IPS DF 4.7 (cell line): ENCODE measurements around the gene GANAB.
"Not testable (repeated sequence)": the region's sequence is repeated elsewhere in the genome, so short reads cannot be mapped to it uniquely, and the experiment has no call there.

Experiments
- DNase-seq: peaks from one replicate; pipeline ENCODE4 v3.0.0-alpha.2; 2013; ENCODE audit warnings: low spot score; ENCODE audit errors: extremely low read depth

Gene GANAB

DNA sequence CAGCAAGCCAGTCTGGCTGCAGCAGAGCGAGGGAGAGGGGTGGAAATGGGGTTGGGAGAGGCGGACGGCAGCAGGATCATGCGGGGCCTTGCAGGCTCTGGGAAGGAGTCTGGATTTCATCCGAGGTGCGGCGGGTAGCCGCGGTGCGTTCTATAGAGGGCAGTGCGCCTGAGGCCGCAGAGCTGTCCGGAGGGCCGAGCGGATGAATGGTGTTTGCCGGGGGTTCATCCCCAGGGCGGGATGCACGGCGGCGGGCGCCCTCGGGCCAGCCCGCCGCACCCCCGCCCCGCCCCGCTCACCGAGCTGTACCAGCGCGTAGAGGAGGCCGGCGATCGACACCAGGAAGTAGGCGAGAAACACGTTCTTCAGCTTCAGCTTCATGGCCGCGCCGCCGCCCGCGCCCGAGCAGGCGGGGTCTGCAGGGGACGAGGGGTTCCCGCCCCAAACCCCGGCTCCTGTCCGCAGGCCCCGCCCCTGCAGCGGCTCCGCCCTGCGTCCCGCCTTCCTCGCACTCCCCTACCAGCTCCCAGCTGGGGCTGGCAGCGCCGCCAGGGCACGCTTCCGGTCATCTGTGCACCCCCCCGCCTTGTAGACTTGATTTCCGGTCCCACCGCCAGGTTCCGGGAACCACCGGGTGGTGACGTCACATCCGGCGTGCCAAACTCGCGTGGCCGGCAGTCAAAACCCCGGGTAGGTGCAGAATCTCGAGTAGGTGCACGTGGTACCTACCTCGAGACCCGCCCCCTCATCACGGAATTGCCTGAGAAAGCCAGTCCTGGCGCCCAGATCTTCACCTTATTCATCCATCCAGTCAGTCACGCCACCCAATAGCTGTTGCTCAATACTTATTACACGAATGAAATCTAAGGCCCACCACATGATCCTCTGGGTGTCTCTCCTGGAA lies 24.6 kb downstream of the GANAB start, which contains the start of gene B3GAT3:
B3GAT3 (minus strand) TSS at position 420 of the 904 bp plus-strand sequence; CDS start at position 381, 39 bp downstream.
- DNase-seq, result peak; percentile 94

DNA sequence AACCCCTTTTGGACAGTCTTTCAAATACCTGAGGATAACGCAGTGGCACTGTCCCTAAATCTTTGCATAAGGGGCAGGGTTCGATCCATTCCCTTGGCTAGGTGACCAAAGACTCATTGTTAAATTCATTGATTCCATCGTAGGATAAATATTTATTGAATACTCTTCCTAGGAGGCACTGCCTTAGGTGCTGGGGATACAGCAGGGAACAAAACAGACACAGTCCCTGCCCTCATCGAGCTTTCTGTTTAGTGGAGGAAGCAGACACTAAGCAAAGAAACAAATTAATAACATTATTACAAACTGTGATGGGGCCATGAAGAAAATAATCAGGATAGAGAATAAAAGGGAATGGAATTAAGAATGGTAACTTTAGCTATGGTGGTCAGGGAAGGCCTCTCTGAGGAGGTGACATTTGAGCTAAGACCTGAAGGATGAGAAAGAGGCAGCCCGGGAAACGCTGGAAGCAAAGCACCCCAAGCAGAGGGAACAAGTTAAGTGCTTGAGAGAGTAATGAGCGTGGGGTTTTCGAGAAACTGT lies 25.3 kb downstream of the GANAB start:
- no peak for DNase-seq

DNA sequence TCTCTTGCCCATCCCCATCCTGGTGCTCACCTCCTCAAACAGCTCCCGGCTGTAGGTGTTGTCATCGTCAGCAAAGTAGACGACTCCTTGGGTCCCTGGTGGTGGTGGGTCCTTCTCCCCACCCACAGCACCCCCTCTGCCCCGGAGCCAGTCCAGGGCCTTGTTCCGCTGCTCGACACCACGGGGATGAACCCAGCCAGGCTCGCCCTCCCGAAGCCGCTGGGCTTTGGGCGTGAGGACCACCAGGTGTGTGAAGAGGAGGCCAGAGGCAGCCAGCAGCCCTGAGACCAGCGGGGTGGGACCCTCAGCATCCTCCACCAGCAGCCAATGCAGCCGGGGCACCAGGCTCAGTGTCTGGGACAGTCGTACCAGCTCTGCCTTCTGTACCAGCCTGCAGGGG lies 29.5 kb downstream of the GANAB start:
- DNase-seq, result not testable (repeated sequence)

DNA sequence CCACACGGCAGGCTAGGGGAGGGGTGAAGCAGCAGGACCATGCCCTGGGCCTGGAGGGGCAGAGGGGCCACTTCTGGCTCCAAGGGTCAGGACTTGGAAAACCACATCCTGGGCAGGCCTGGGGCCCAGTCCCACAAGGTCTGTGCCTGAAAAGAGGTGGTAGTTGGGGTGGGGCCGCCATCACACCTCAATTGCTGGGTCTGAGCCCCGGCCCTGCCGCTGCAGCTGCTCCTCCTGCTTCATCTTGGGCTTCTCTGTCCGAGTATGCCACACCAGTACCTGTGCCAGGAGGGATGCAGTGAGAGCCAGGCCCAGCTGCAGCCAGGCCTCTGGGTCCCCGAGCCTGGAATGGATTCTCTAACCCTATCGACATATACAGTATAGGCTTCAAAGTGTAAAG lies 30.9 kb downstream of the GANAB start:
- DNase-seq, result no peak

GRCh38 chr11:62614275-62614674 lies 32.1 kb downstream of the GANAB start:
- DNase-seq, result no peak

DNA sequence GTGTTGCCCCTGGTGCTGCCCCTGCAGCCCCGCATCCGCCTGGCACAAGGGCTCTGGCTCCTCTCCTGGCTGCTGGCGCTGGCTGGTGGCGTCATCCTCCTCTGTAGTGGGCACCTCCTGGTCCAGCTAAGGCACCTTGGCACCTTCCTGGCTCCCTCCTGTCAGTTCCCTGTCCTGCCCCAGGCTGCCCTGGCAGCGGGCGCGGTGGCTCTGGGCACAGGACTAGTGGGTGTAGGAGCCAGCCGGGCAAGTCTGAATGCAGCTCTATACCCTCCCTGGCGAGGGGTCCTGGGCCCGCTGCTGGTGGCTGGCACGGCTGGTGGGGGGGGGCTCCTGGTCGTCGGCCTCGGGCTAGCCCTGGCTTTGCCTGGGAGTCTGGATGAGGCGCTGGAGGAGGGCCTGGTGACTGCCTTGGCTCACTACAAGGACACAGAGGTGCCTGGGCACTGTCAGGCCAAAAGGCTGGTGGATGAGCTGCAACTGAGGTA lies 33.1 kb downstream of the GANAB start:
- no peak for DNase-seq

GRCh38 chr11:62612366-62613290 lies 33.8 kb downstream of the GANAB start, which contains the start of the genes EML3 and ROM1:
TSS of gene EML3 (minus strand) at chr11:62612775. CDS start at chr11:62612457, 318 bp downstream.
TSS of gene ROM1 (plus strand) at chr11:62613257. CDS start at chr11:62613282, 25 bp downstream.
- DNase-seq, result no peak

DNA sequence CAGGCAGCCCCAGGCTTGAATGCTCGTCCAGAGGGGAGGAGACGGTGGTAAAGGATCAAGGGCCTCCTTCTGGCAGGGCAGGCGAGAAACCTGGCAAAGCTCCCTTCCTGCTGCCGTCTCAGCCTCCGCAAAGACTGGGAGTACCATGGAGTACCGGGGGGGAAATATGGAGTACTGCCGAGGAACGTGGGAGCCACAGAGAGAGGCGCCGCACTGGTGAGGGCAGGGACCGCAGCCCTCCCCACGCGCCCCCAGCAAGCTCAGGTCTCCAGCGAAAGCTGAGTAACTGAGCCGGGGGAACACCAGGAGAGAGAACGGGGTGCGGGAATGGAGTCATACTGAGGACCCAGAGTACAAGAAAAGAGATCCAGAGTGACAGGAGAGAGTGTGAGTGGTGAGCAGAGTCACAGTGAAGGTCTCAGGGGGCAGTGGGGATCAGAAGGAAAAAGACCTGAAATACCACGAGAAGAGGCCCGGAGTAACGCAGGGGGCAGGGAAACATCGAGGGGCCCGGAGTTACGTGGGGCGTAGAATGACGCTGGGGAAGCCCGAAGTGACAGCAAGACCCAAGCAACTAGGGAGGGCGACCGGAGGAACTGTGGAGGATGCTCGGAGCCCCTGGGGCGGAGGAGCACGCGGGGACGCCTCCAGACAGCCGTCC lies 34.6 kb downstream of the GANAB start:
- DNase-seq, result no peak

DNA sequence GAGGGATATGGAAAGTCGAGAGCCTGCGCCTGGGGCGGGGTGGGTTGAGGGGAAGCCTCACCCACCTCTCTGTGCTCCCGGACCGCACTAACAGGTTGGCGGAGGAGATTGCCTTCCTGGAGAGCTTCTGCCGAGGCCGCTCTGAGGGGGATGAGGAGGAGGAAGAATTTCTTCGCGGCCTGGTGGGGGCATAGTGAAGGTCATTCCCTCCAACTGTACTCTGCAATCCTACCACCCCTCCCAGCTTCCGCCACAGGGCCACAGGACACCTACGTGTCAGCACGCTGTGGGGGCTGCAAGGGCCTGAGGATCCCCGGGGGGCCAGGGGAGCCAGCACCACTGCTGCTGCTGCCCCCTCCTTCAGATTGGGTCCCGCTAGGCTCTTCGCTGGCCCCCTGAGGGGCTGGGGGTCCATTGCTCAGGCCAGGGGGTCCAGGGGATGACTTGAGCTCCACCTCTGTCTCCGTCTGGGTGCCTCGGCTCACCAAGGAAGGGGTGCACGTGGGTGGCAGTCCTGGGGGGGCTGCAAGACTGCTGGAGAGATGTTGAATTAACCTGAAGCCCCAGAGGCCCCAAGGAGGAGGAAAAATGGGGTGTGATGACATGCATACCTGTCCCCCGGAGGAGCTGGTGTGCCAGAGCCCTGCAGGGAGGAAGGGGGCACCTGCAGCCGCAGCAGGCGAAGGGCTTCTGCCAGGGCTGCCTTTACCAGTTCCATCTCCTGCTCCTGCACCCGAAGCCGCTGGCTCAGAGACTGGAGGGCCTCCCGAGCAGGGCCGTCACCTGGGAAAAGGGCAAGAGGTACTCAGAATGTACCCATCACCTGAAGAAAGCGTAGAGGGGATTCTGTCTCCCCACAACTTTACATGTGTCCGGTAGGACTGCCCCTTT lies 35.4 kb downstream of the GANAB start:
- DNase-seq, result no peak

- DNase-seq, result no peak
Observed at GRCh38 chr11:62610403-62610802, 36.0 kb downstream of the GANAB start.

DNA sequence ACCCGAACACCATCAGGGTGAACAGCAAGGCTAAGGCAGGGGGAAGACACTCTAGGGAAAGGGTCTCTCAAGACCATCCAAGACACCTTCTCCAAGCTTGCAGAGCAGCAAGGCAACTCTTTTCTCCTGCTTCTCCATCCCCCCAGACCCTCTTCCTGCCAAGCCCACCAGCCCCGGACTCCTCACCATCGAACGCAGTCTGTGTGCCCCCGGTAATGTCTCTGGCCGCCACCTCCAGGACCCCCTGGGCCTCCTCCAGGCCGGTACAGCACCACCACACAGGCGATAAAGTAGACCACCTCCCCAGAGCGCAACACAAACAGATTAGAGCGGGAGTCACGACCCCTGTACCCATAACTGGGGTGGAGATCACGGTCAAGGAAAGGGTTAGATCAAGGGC lies 37.6 kb downstream of the GANAB start:
- DNase-seq, result no peak

DNA sequence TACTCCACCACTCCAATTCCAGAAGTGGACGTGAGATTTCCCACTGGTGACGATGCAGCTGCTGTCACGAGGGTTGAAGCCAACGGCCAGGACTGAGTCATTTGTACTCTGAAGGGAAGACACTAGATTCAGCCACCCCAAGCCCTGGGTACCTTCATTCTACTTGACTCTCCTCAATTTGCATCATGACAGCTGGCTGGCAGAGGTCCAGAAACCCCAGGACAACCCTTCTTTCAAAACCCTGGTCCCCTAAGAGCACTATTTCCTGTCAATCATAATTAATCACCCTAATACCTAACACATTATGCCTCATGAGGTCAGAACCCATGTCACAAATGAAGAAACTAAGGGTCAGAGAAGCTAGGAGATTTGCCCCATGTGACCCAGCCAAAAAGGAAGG lies 38.7 kb downstream of the GANAB start:
- no peak for DNase-seq

DNA sequence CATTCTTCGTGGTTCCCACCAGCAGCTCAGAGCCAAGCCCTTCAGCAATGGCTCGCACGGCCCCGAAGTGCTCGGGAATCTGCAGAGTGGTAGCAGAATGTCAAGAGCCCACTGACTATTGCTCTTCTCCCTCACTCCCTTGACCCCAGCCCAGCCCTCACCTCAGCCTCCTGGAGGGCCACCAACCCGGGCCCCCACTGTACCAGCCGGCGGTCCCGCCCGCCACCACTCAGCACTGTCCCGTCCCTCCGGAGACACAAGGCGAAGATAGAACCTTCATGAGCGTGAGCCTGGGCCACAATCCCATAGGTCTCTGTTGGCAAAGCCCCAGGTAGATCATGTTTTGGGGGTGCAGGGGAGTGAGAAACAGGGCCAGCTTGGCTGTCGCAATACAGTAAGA lies 40.5 kb downstream of the GANAB start:
- no peak for DNase-seq

DNA sequence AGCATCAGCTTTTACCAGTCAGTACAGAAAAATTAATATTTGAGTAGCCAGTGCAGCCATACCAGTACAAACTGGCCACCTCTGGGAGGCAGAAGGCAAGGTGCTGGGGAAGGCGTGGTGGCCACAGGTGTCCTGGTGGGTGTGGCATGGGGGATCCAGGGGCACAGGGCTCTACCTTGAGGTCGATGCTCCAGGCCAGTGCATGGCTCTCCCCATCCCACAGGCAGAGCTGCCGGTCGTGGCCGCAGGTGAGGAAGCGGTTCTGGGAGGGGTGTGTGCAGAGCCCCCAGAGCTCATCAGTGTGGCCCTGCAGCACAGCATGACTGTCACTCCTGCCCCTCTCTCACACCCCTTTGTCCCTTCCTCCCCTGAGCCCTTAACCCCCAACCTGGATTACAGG lies 40.9 kb downstream of the GANAB start:
- DNase-seq, result no peak

GRCh38 chr11:62604460-62605120 lies 41.8 kb downstream of the GANAB start:
- DNase-seq, result no peak

DNA sequence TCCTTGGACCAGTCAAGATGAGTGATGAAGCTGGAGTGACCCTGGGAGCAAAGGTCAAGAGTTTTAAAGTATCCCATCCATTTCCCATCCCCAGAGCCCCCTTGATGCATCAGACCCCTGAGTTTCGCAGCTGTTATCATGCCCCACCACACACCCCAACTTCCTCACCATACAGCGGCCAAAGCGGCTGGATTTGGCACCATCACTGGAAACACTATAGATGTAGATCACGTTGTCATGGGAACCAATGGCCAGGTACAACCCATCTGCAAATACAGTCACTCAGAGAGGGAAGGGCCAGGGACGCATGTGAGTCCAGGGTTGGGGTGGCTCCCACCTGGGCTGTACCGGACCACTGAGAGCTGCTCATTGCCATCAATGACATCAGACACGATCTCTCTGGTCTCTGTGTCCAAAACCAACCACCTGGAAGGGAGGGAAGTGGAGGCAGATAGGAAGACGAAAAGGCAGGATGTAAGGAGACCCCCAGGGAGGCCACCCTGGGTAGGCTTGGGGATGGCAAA lies 42.6 kb downstream of the GANAB start:
- DNase-seq, result no peak

DNA sequence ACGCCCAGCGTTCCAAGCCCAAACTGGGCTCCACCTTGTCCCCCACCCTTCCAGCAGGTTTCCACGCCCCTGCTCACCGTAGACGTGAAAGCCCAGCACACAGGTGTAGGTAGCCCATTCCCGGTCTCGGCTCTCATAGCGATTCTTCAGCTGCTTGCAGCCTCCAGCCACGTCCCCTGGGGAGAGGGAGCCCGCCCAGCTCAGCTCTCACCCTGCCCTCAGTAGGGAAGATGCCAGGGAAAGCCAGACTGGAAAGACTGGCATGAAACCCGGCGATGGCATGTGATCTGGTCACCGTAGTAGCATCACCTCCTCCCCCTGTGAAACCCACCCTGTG lies 43.4 kb downstream of the GANAB start:
- DNase-seq, result no peak

DNA sequence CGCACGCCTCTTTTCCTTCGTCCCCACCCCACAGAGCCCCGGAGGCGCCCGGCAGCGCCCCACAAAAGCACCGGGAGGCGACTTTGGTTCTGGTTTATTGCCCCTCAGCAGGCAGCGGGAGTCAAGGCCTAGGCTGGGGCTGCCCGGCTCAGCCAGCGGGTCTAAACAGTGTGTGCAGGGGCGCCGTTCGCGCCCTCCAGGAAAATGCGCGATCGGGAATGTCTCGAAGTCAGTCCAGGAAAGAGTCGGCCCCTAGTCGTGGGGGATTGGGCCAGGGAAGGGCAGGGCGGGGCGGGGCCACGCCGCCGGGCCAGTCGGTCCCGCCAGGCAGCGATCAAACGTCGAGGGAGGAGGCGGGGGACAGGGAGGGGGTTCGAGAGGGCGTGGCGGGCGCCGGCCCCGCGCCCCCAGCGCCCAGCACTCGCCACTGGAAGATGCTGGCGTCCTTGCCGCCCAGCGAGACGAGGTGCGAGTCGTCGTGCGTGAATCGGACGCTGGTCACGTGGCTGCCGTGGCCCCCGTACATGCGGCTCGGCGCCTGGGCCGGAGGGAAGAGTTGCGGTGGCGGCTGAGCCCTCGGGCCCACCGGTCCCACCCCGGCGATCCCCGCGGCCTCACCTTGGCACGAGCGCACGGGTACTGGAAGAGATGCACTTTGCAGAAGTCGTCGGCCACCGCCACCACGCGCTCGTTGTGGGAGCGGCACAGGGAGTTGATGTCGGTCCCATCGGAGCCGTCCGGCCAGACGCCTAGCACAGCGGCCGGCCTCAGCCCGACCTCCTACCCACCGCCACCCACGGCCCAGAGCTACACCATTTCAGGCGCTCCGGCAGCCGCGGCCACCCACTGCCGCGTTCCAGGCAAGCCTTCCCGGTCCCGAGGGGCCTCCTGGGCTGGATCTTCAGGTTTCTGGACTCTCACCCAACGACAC lies 44.0 kb downstream of the GANAB start:
- no peak for DNase-seq
